Fibroblast of skin of abdomen (primary cell): ENCODE measurements around the gene FBXO41.

ENCODE experiments used
- DNase-seq: peaks from one replicate; pipeline ENCODE4 v3.0.0-alpha.2; 2013

FBXO41 gene

GRCh38 chr2:73239776-73240175 lies 44.5 kb downstream of the FBXO41 start:
- peak; percentile 28 for DNase-seq

- no peak for DNase-seq
Observed at GRCh38 chr2:73238976-73239375, 45.3 kb downstream of the FBXO41 start.

- DNase-seq = no peak
Observed at GRCh38 chr2:73238149-73238548, 46.1 kb downstream of the FBXO41 start.

- no peak for DNase-seq
Observed at GRCh38 chr2:73237168-73237567, 47.1 kb downstream of the FBXO41 start.

- no peak for DNase-seq
Observed at GRCh38 chr2:73235315-73236028, 48.8 kb downstream of the FBXO41 start.

GRCh38 chr2:73233932-73234832 lies 50.1 kb downstream of the FBXO41 start, which contains the start of gene CCT7:
Gene CCT7 (plus strand): TSS chr2:73234308. CDS start chr2:73234379, 71 bp downstream.
- peak; percentile 91 for DNase-seq

GRCh38 chr2:73233154-73233931 lies 50.9 kb downstream of the FBXO41 start, which contains the start of gene PRADC1:
Gene PRADC1 (minus strand): TSS chr2:73233239. CDS start chr2:73233160, 79 bp downstream.
- peak; percentile 100 for DNase-seq

- DNase-seq = no peak
Observed at GRCh38 chr2:73232403-73233153, 51.7 kb downstream of the FBXO41 start.

GRCh38 chr2:73228631-73229030 lies 55.6 kb downstream of the FBXO41 start:
- no peak for DNase-seq

GRCh38 chr2:73227086-73227485 lies 57.2 kb downstream of the FBXO41 start:
- no peak for DNase-seq

- DNase-seq = no peak
Observed at GRCh38 chr2:73225513-73226360, 58.5 kb downstream of the FBXO41 start.

GRCh38 chr2:73223821-73224220 lies 60.5 kb downstream of the FBXO41 start:
- DNase-seq = no peak

- DNase-seq = no peak
Observed at GRCh38 chr2:73218298-73218697, 66.0 kb downstream of the FBXO41 start.

- DNase-seq = no peak
Observed at GRCh38 chr2:73217826-73218225, 66.5 kb downstream of the FBXO41 start.

GRCh38 chr2:73217160-73217559 lies 67.1 kb downstream of the FBXO41 start:
- no peak for DNase-seq

GRCh38 chr2:73215254-73215653 lies 69.0 kb downstream of the FBXO41 start:
- no peak for DNase-seq

GRCh38 chr2:73214120-73215035 lies 69.9 kb downstream of the FBXO41 start, which contains the start of gene SMYD5:
Gene SMYD5 (plus strand): TSS chr2:73214245. CDS start chr2:73214267, 22 bp downstream.
- DNase-seq = peak; percentile 81

GRCh38 chr2:73212448-73213176 lies 71.7 kb downstream of the FBXO41 start:
- peak; percentile 80 for DNase-seq

- no peak for DNase-seq
Observed at GRCh38 chr2:73212098-73212447, 72.2 kb downstream of the FBXO41 start.
